HG03457 (cell line): ENCODE results near the gene PRR7.

ENCODE experiments used
- ATAC-seq: cut with Tn5 transposase; IDR thresholded peaks from one replicate; pipeline ENCODE4 v1.9.1; 2021; ENCODE audit warnings: moderate number of reproducible peaks; ENCODE audit not compliant: unreplicated experiment

PRR7 gene

GRCh38 chr5:177421062-177421798 lies 25.4 kb upstream of the PRR7 start:
- no peak for ATAC-seq

GRCh38 chr5:177423671-177424070 lies 22.9 kb upstream of the PRR7 start:
- ATAC-seq = no peak

DNA sequence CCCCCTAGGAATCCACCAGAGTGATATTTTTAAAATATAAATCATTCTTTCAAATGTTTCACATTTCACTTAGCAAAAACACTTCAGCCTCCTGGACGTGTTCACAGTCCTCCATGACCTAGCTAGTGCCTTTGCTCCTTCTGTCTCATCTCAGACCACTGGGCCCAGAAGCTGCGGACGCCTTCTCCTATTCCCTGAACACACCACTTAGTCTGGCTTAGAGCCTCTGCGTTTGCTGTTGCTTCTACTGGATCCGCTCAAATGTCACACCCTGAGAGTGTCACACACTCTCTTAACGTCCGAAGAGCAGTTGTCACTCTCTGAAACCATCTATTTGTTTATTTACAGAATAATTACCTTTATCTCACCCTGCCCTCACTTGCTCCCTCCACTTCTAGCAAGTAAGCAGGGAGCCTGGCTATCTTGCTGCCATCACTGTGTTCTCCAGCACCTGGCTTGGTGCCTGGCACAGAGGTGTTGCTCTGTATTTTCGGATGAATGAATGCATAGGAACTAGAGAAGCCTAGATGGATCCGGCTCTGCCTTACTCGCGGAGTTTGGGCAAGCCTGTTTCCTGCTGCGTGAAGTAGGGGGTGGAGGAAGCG lies 21.3 kb upstream of the PRR7 start:
- ATAC-seq = no peak

DNA sequence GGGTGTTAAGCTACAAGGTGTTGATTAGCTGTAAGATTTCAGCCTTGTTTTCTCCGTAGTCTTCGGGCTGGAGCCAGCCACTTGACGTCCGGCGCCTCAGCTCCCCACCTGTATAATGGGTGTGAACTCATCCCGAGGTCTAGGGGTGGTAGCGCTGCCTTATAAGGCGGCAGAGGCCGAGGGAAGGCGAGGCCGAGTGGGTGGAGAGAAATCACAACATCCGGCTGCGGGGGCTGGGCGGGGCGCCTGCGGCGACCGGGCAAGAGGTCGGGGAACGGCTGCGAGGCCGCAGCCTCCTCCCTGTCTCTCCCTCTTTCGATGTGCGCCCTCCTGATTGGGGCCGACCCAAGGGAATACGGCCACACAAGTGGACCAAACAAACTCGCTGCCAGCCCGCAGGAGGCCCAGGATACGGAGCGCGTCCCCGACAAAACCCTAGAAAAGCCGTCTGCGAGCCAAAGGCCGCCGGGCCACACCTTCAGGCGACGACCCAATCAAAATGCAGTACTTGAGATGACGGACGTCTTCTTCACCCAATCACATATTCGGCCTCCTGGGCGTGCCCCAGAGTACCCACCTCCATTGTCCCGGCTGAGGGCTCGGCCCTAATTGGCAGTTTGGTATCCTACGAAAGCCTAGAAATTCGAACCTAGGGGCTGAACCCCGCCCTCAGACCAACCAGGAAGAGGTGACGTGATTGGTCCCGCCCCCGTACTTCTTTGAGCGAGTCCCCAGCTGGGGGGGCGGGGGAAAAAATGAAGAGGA lies 20.6 kb upstream of the PRR7 start:
- peak; percentile 68 for ATAC-seq

- peak; percentile 2 for ATAC-seq
Observed at GRCh38 chr5:177426566-177427210, 19.9 kb upstream of the PRR7 start, which contains the start of gene GRK6. GRK6 (plus strand) TSS chr5:177426676; CDS start chr5:177426846, 170 bp downstream.

DNA sequence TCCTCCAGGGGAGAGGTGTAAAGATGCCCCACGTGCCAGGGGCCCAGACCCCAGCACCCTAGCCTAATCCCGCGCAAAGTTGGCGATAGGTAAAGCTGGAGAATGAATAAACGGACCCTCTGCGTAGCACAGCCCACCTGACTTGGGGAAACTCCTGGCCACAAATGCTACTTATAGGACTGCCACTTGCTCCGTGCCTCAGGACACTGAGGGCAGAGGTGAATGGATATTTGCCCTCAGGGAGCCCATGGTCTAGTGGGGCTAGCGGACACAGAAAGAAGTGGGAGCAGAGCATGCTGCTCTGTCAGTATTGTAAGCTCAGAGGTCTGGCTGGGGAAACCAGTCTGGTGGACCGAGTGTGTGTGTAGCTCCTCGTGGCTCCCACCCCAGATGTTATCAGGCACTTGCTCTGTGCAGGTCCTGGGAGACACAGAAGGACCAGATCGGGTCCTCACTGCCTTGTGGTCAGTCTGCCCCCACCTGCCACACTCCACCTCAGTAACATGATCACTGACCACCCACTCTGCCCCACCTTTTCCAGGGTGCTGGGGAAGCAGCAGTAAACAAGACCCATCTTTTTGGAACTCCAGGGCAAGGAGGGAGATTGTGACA lies 19.3 kb upstream of the PRR7 start:
- ATAC-seq = no peak

GRCh38 chr5:177427919-177428573 lies 18.6 kb upstream of the PRR7 start:
- no peak for ATAC-seq

- ATAC-seq = no peak
Observed at GRCh38 chr5:177428574-177429217, 17.9 kb upstream of the PRR7 start.

DNA sequence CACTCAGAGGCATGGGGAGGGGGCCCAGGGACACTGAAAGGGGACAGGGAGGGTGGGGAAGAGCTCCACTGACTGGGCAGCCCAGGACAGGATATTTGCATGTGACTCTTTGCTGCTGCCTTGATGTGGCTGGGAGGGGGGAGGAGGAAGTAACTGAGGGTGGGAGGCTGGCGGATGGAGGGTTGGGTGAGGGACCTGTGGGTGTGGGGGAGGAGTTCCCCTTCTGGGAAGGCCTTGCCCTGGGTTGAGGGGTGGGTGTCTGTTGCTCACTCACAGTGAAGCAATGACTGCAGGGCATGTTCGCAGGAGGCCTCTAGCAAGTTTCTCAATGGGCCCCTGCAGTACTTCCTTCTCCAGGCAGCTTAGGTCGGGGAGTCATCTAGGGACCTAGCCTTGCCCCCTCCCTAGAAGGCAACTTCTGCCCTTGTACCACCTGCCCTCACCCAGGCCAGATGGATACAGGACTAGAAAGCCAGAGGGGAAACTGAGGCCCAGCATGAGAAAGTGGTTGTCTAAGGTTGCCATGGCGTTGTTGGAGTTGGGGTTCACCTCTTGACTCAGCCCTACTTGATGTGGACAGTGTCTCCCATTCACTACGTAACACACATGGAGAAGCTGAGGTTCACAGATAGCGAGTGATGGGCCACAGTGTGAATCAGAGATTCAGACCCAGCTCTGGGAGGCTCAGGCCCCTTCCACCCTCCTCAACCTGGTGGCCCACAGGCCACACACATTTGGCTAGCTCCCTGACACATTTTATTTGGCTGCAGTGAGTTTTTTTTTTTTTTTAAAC lies 17.2 kb upstream of the PRR7 start:
- no peak for ATAC-seq

DNA sequence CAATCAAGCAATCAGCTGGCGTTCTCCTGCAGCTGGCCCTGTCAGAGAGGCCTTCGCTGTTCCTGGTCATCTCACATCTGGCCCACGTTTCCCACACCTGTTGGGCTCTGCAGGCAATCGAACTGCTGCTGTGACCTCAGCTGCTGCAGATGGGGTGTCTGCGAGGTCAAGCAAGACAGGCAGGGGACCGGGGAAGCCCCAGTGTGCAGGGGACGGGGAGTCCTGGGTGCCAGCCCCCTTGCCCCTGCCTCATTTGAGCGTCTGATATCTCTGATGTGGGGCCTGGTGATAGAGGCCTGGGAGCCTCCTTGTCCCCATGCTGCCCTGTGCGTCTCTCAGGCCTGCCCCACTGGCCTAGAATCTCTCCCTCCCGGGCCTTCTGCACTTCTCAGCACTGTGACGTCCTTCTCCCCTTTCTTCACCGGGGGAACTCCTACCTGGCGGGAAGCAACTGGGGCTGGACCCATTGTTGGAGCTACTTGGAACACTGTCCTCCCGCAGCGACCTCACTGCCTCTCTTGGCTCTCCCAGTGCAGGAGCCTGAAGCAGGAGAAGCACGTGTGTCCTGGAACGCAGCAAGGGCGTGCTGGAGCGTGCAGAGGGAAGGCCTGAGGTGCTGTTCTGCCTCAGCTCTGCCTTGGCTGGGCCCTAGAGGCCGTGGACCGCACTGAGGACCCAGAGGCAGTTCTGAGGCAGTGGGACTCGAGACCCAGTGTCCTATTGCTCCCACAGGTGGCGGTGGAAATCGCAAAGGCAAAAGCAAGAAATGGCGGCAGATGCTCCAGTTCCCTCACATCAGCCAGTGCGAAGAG lies 16.3 kb upstream of the PRR7 start:
- ATAC-seq = no peak

DNA sequence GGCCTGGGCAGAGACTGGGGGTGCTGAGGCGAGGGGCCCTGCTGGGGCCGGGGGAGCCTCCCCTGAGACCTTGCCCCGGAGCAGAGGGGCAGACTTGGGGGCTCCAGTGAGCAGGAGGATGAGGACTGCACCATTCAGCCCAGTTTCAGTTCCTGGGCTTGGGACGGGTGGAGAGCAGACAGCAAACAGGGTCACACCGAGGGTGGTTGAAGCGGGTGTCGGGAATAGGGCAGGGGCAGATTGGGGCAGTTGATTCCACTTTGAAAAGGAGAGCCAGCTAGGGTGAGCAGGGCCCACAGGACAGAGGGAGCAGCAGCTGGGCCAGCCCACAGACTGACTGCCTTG lies 15.7 kb upstream of the PRR7 start:
- ATAC-seq = no peak

GRCh38 chr5:177431317-177432142 lies 15.1 kb upstream of the PRR7 start:
- ATAC-seq = peak; percentile 31

DNA sequence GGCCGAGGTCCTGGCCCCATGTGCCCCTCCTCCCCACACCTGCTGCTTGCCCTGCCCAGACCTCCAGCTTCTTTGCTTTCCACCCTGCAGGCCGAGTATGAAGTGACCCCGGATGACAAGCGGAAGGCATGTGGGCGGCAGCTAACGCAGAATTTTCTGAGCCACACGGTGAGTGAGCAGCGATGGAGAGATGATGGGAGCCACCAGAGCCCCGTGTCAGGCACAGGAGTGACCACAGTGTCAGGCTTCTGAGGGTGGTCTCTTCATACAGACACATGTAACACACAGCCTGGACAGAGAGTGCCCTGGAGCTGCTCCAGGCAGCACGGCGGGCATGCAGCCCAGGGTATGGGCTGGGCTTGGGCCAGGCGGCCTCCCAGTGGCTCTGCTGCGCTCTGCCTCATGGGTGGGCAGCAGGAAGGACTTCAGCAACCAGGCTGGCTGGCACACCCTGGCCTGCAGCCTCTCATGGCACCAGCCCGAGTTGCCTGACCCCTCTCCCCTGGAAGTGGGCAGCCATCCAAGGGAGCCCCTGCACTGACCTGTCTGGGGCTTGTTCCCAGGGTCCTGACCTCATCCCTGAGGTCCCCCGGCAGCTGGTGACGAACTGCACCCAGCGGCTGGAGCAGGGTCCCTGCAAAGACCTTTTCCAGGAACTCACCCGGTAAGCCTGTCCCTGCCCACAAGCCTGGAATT lies 14.3 kb upstream of the PRR7 start:
- ATAC-seq = peak; percentile 0

DNA sequence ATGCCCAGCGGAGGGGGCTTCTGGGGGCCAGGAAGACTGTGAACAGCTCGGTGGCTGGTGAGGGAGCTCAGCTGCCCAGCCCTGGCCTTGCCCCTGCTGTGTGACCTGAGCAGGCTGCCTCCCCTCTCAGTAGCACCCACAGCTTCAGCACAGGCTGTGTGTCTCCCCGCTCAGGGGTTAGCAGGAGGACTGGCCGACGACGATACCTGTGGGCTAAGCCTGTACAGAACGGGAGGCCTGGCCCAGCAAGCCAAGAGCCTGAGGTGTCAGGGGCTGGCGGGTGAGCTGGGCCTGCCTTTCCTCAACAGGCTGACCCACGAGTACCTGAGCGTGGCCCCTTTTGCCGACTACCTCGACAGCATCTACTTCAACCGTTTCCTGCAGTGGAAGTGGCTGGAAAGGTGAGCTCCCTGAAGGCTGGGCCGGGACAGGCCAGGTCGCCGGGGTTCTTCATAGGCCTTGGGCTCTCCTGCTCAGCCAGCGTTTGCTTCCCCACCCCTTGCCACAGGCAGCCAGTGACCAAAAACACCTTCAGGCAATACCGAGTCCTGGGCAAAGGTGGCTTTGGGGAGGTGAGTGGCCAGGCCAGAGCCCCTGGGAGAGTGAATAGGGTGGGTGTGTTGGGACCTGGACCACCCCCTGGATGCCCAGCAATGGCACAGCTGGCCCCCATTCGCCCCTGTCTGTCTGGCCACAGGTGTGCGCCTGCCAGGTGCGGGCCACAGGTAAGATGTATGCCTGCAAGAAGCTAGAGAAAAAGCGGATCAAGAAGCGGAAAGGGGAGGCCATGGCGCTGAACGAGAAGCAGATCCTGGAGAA lies 13.6 kb upstream of the PRR7 start:
- no peak for ATAC-seq

DNA sequence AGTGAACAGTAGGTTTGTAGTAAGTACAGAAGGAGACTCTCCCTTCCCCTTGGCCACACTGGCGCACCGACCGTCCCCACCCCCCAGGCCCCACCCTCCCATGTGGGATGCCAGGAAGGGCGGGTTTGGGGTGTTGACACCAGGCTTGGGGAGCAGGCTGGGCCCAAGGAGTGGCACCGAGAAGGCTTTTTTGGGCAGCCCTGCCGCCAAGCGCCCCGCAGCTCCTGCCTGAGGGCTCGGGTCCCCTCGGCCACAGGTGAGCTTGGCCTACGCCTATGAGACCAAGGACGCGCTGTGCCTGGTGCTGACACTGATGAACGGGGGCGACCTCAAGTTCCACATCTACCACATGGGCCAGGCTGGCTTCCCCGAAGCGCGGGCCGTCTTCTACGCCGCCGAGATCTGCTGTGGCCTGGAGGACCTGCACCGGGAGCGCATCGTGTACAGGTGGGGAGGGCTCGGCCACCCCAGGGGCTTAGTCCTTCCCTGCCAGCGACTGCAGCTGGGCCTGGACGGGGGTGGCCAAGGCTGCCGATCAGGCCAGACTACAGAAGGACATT lies 12.9 kb upstream of the PRR7 start:
- ATAC-seq = no peak

- ATAC-seq = no peak
Observed at GRCh38 chr5:177434437-177434836, 12.2 kb upstream of the PRR7 start.
